ENCODE measurements around the gene MUC2. TPM values are rescaled to one million over a fixed set of nuclear protein-coding genes. Genes with fewer than 3 reads are reported as not detected.

Gene MUC2
- total RNA-seq, 1 experiment from 2014 or later = 0.47 TPM

DNA sequence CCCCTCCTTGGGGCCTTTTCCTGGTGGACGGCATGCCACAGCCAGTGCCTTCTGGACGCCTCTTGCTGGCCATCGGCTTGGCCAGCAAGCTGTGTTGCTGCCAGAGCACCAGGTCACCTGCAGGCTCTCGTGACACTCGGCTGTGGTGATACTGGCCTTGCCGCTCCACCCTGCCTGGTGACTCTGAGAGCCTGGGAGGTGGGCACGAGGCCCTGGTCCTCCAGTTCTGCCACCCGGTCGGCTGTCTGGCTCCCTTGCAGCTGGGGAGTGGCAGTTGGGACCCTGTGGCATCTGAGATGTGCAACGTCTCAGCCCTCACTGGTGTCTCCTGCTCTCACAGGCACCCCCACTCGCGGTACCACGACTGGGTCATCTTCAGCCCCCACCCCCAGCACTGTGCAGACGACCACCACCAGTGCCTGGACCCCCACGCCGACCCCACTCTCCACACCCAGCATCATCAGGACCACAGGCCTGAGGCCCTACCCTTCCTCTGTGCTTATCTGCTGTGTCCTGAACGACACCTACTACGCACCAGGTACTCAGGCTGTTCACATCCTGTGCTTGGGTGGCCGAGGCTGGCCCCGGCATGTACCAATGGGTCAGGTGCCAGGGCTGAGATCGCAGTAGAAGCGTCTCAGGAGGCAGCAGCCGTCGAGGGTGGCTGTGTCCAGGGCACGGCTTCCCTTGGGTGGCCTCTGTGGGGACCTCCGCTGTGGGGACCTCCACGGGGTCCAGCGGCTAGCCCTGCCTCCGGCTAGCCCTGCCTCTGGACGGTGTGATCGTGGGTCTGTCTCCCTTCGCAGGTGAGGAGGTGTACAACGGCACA is 26.0 kb downstream of the MUC2 start:
- H4K20me1 ChIP-seq (ENCODE audit: insufficient read depth) = no peaks in the 10 kb centered on the region
- H3K9me3 ChIP-seq (ENCODE audit: control insufficient read depth in 1 of 2, insufficient read depth in 1 of 2, low read depth in 1 of 2, low read length in 2 of 2) = no peaks in the 10 kb centered on the region; a peak in 1 of 4 replicates
- TF ChIP-seq CBX3 (IDR thresholded peaks at IDR 0.05; ENCODE audit: low read depth) (no peak), YY1 (IDR thresholded peaks at IDR 0.05; ENCODE audit: extremely low read depth, insufficient replicate concordance, low read depth, low read length) (no peak), POLR2AphosphoS5 (IDR thresholded peaks at IDR 0.05; ENCODE audit: low read depth, low read length) (no peak), POLR2A (IDR thresholded peaks at IDR 0.05; ENCODE audit: borderline replicate concordance, extremely low read depth, insufficient read depth, insufficient read length) (no peak), ELF1 (IDR thresholded peaks at IDR 0.05; ENCODE audit: borderline replicate concordance, low read depth) (no peak), FOSL1 (IDR thresholded peaks at IDR 0.05; ENCODE audit: low read depth) (no peak), SP1 (IDR thresholded peaks at IDR 0.05; ENCODE audit: low read depth) (no peak), EZH2phosphoT487 (IDR thresholded peaks at IDR 0.05; ENCODE audit: borderline replicate concordance) (no peak), SRF (IDR thresholded peaks at IDR 0.05; ENCODE audit: low read depth) (no peak), RAD21 (IDR thresholded peaks at IDR 0.05; ENCODE audit: low read depth) (no peak), EGR1 (IDR thresholded peaks at IDR 0.05; ENCODE audit: low read depth) (no peak), JUND (IDR thresholded peaks at IDR 0.05) (no peak), TCF7L2 (IDR thresholded peaks at IDR 0.05; ENCODE audit: borderline replicate concordance, extremely low read depth, insufficient read depth, insufficient read length) (no peak), CEBPB (IDR thresholded peaks at IDR 0.05; ENCODE audit: low read depth) (no peak)
- TF ChIP-seq, protein P1, sequence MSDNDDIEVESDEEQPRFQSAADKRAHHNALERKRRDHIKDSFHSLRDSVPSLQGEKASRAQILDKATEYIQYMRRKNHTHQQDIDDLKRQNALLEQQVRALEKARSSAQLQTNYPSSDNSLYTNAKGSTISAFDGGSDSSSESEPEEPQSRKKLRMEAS (IDR thresholded peaks at IDR 0.05) = no peak
- TF ChIP-seq, protein P2, sequence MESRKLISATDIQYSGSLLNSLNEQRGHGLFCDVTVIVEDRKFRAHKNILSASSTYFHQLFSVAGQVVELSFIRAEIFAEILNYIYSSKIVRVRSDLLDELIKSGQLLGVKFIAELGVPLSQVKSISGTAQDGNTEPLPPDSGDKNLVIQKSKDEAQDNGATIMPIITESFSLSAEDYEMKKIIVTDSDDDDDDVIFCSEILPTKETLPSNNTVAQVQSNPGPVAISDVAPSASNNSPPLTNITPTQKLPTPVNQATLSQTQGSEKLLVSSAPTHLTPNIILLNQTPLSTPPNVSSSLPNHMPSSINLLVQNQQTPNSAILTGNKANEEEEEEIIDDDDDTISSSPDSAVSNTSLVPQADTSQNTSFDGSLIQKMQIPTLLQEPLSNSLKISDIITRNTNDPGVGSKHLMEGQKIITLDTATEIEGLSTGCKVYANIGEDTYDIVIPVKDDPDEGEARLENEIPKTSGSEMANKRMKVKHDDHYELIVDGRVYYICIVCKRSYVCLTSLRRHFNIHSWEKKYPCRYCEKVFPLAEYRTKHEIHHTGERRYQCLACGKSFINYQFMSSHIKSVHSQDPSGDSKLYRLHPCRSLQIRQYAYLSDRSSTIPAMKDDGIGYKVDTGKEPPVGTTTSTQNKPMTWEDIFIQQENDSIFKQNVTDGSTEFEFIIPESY (IDR thresholded peaks at IDR 0.05; ENCODE audit: extremely low read depth, insufficient replicate concordance, low read length) = no peak
- H3K36me3 ChIP-seq (ENCODE audit: control insufficient read depth in 1 of 2, insufficient read depth in 2 of 2, low read length in 2 of 2) = no peaks in the 10 kb centered on the region
- H3K79me2 ChIP-seq (ENCODE audit: insufficient read depth, low read length) = no peaks in the 10 kb centered on the region
- ChIA-PET POLR2A (no interaction called here), RAD21 (ENCODE audit: low non-redundant PET in 1 of 2, low total read pairs in 2 of 2, uncharacterized antibody in 2 of 2, unreplicated experiment in 2 of 2) (no interaction called here), CTCF (no interaction called here)
- no peaks in the 10 kb centered on the region for H3K9me2 ChIP-seq (ENCODE audit: insufficient read depth)
- BruUV-seq (replicated peaks) = no TSS peak
- no peaks in the 10 kb centered on the region for H3K27me3 ChIP-seq (ENCODE audit: insufficient read depth, low read length)
- no peak overlapping the region; the same call in 1 of the 2 replicates for H3K27ac ChIP-seq (ENCODE audit: low read depth, low read length)
- no peak overlapping the region for H3K9ac ChIP-seq (ENCODE audit: low read length)
- ATAC-seq (no peak), DNase-seq (ENCODE audit: low read depth, low spot score) (no peak)
- no peak overlapping the region for H2AFZ ChIP-seq (ENCODE audit: low read depth, low read length, poor library complexity, severe bottlenecking)
- no peak overlapping the region for H3K4me2 ChIP-seq (ENCODE audit: low read length)
- H3K4me3 ChIP-seq (replicated peaks in 1 of 2; ENCODE audit: low read depth in 1 of 2, low read length in 2 of 2) = no peak overlapping the region
- intact Hi-C loops (cut with micrococcal nuclease) = no loop called here
- no peaks in the 10 kb centered on the region for H3K4me1 ChIP-seq (ENCODE audit: control insufficient read depth in 1 of 2, insufficient read depth in 2 of 2, low read length in 2 of 2)
